HepG2 (cell line): Measurements from ENCODE around the gene DCTN4. TPM values are rescaled to one million over a fixed set of nuclear protein-coding genes. Genes with fewer than 3 reads are reported as not detected.

Source experiments
- ATAC-seq: fragments of 200-7000 bp; cut with Tn5 transposase; 3 replicates; pipeline ENCODE4 v1.9.1; 2020; ENCODE audit warnings: mild to moderate bottlenecking, moderate library complexity
- BruUV-seq: library from RNA; stranded (reverse); fragments of 400-500 nt; replicated peaks from 2 replicates; lab custom pipeline; 2021; lab: Mats Ljungman, UMichigan
- CTCF ChIA-PET: fragments of 300-600 bp; formaldehyde crosslinking; extraction: SDS; loops from one replicate; lab custom pipeline; 2021; ENCODE audit warnings: low total read pairs, inconsistent platforms, low intra/inter-chr PET ratio; lab: Yijun Ruan, JAX
- POLR2A ChIA-PET: fragments of 350-600 bp; sonication (Branson Sonifier 250); formaldehyde crosslinking; loops from one replicate; lab custom pipeline; 2020; ENCODE audit warnings: antibody characterized with exemption, inconsistent platforms; lab: Yijun Ruan, JAX
- DNase-seq: peaks from one replicate; pipeline ENCODE4 v3.0.0-alpha.2; 2015; ENCODE audit warnings: low spot score
- FAIRE-seq: peaks from 3 replicates; lab custom pipeline; 2011; peaks lifted over from hg19 to GRCh38; lab: Jason Lieb, UNC
- H2AFZ ChIP-seq: one replicate; pipeline ENCODE4 v1.6.1; 2011; ENCODE audit warnings: low read length, inconsistent platforms
- H3K27ac ChIP-seq: fragments of 300-600 bp; 3 replicates; pipeline ENCODE4 v1.8.0; 2011; ENCODE audit warnings: mixed run types, mild to moderate bottlenecking, mixed read lengths, low read length, inconsistent platforms; ENCODE audit not compliant: insufficient read depth; ENCODE audit errors: extremely low read length
- H3K27me3 ChIP-seq, 2 experiments: fragments of 200-600 bp in 1 of 2; 2 replicates in 1 of 2; 3 replicates in 1 of 2; pipeline versions ENCODE4 v1.6.0 to v1.8.0; 2011; ENCODE audit warnings: low read length in 2 of 2, mild to moderate bottlenecking in 2 of 2, moderate library complexity in 2 of 2, inconsistent platforms in 1 of 2; ENCODE audit not compliant: insufficient read depth in 2 of 2, control insufficient read depth in 1 of 2
- H3K36me3 ChIP-seq, 2 experiments: fragments of 200-600 bp in 1 of 2; replicated peaks in 1 of 2; 2 replicates in 1 of 2; 3 replicates in 1 of 2; pipeline versions ENCODE4 v1.5.1 to v1.8.0; 2011; ENCODE audit warnings: low read length in 2 of 2, inconsistent platforms in 1 of 2; ENCODE audit not compliant: insufficient read depth in 2 of 2, control insufficient read depth in 1 of 2
- H3K4me1 ChIP-seq: 2 replicates; pipeline ENCODE4 v1.5.1; 2012; ENCODE audit warnings: low read length, inconsistent platforms; ENCODE audit not compliant: insufficient read depth
- H3K4me2 ChIP-seq: 2 replicates; pipeline ENCODE4 v1.6.0; 2011; ENCODE audit warnings: low read depth, low read length, inconsistent platforms
- H3K4me3 ChIP-seq, 3 experiments: fragments of 200-600 bp in 1 of 3; sonication (generic), shearing (Covaris generic) in 1 of 3; replicated peaks in 1 of 3; 2 replicates each; pipeline ENCODE4 v1.5.1; 2011 to 2016; ENCODE audit warnings: low read length in 3 of 3, inconsistent platforms in 2 of 3, low read depth in 2 of 3, mild to moderate bottlenecking in 2 of 3, control low read depth in 1 of 3, mixed read lengths in 1 of 3; ENCODE audit not compliant: insufficient read depth in 1 of 3
- H3K79me2 ChIP-seq: one replicate; pipeline ENCODE4 v1.6.1; 2011; ENCODE audit warnings: low read length, inconsistent platforms; ENCODE audit not compliant: insufficient read depth
- H3K9ac ChIP-seq: 2 replicates; pipeline ENCODE4 v1.6.0; 2011; ENCODE audit warnings: mild to moderate bottlenecking, low read depth, low read length, inconsistent platforms; ENCODE audit not compliant: insufficient read depth
- H3K9me3 ChIP-seq: 2 replicates; pipeline ENCODE4 v1.5.1; 2012; ENCODE audit warnings: mild to moderate bottlenecking, low read length
- H4K20me1 ChIP-seq: 2 replicates; pipeline ENCODE4 v1.6.0; 2011; ENCODE audit warnings: inconsistent platforms, mild to moderate bottlenecking, low read length, moderate library complexity; ENCODE audit not compliant: insufficient read depth
- GLI4 ChIP-seq: sonication (generic); formaldehyde crosslinking; IDR thresholded peaks from 2 replicates; pipeline ENCODE4 v1.5.1; 2020; ENCODE audit warnings: missing genetic modification reagents, mild to moderate bottlenecking, moderate library complexity, borderline replicate concordance
- MYC ChIP-seq: sonication (generic); formaldehyde crosslinking; IDR thresholded peaks from 2 replicates; pipeline ENCODE4 v1.9.0; 2021; ENCODE audit warnings: missing genetic modification reagents, borderline replicate concordance
- NFRKB ChIP-seq: fragments of 450-650 bp; IDR thresholded peaks from 2 replicates; pipeline ENCODE4 v1.6.1; 2017
- STAG1 ChIP-seq: sonication (generic); formaldehyde crosslinking; IDR thresholded peaks from 2 replicates; pipeline ENCODE4 v1.4.0; 2020; ENCODE audit warnings: missing genetic modification reagents
- WGBS: methylation state at CpG from one replicate; pipeline ENCODE4 v1.1.6; 2017; ENCODE audit warnings: low lambda C conversion rate; 5-methylcytosine and 5-hydroxymethylcytosine counted together
- in situ Hi-C: cut with HindIII; loops from 2 replicates; pipeline ENCODE4 v1.10.0; 2017; ENCODE audit warnings: low pct_unique_long_range_greater_than_20kb; ENCODE audit not compliant: extremely low pct_ligation_motif_present
- intact Hi-C: fragments of 100-400 bp; cut with micrococcal nuclease; formaldehyde crosslinking; loops from one replicate; pipeline ENCODE4 v1.10.0; 2022; ENCODE audit not compliant: unreplicated experiment
- polyA plus RNA-seq, 8 experiments: library from polyadenylated mRNA; depleted of rRNA in 3 of 8; stranded (reverse) in 7 of 8; unstranded in 1 of 8; fragments of >200 nt; fragmentation: Illumina TruSeq in 4 of 8; extraction: Trizol in 4 of 8; gene quantifications; 2 replicates each; pipeline versions ENCODE4 v1.2.1 to v1.2.3, GENCODE V29; 2011 to 2016; ENCODE audit warnings: low read depth in 4 of 8, missing spikeins in 1 of 8, mixed read lengths in 1 of 8; ENCODE audit not compliant: insufficient read depth in 1 of 8
- total RNA-seq, 5 experiments: library from RNA; depleted of rRNA; stranded (reverse); fragments of >200 nt; fragmentation: Illumina TruSeq; extraction: Trizol; gene quantifications; 2 replicates each; pipeline ENCODE4 v1.2.3, GENCODE V29; 2016; ENCODE audit warnings: low read depth in 1 of 5
- TF ChIP-seq, protein P1 (sequence below): sonication (generic); formaldehyde crosslinking; IDR thresholded peaks from 2 replicates; pipeline ENCODE4 v1.5.0; 2020; ENCODE audit warnings: mild to moderate bottlenecking, missing genetic modification reagents, moderate library complexity

DCTN4 gene
- total and polyA plus RNA-seq, 2 of the 13 experiments (the other 11 are each of a cell fraction or from before 2014, with no cell fraction given), result 24.1 to 26.9 TPM

DNA sequence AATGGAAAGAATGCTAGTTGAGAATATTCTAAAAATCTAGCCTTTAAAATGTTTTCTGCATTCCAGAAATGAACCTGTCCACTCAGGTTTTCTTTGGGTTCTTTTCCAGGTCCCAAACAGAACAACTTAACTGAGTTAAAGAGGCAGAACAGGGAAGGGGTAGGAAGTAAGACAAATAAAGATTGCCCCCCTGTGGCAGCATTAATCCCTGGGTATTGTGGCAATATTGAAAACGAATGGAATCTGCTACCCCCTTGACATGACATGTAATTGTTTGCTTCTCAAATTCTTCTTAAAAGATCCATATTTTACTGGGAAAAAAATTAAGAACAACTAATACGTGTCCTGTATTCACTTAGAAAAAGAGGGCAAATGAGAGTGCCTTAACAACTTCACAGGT, 48.7 kb downstream of the DCTN4 start:
- H3K4me2 ChIP-seq, result no peak overlapping the region
- CTCF ChIA-PET, result interaction anchor here (0.7 to 2.1 kb wide), 2 partner anchors 147 to 149 kb away, joined by 3 to 11 read pairs; no protein-coding TSS in a partner anchor
- no peak overlapping the region for H3K4me3 ChIP-seq
- H4K20me1 ChIP-seq, result no peaks in the 10 kb centered on the region
- TF ChIP-seq, protein P1, sequence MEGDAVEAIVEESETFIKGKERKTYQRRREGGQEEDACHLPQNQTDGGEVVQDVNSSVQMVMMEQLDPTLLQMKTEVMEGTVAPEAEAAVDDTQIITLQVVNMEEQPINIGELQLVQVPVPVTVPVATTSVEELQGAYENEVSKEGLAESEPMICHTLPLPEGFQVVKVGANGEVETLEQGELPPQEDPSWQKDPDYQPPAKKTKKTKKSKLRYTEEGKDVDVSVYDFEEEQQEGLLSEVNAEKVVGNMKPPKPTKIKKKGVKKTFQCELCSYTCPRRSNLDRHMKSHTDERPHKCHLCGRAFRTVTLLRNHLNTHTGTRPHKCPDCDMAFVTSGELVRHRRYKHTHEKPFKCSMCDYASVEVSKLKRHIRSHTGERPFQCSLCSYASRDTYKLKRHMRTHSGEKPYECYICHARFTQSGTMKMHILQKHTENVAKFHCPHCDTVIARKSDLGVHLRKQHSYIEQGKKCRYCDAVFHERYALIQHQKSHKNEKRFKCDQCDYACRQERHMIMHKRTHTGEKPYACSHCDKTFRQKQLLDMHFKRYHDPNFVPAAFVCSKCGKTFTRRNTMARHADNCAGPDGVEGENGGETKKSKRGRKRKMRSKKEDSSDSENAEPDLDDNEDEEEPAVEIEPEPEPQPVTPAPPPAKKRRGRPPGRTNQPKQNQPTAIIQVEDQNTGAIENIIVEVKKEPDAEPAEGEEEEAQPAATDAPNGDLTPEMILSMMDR (CRISPR knock-in tag), result peak; percentile 49
- TF ChIP-seq NFRKB, result no peak
- peak; percentile 55 for TF ChIP-seq STAG1 (CRISPR knock-in tag)
- H3K4me1 ChIP-seq, result no peaks in the 10 kb centered on the region
- peaks cover 7 to 41% of the 10 kb centered on the region in 2 experiments for H3K36me3 ChIP-seq
- DNase-seq, result no peak
- BruUV-seq, result no TSS peak
- H3K79me2 ChIP-seq, result no peaks in the 10 kb centered on the region
- ATAC-seq, result peak; percentile 49; the same call in 2 of the 3 replicates
- WGBS, result 78% methylated on average over 2 of the region's 2 CpGs
- in situ Hi-C loops (no loop called here), intact Hi-C loops (loop anchor here (2.0 kb wide), 1 partner anchor 149 kb away; no protein-coding TSS in a partner anchor)
- H3K27me3 ChIP-seq, result no peaks in the 10 kb centered on the region
- no peak overlapping the region for H2AFZ ChIP-seq
- no peak overlapping the region for H3K9ac ChIP-seq
- POLR2A ChIA-PET, result no interaction called here
- H3K27ac ChIP-seq, result no peak overlapping the region
- H3K9me3 ChIP-seq, result no peaks in the 10 kb centered on the region
- FAIRE-seq, result no peak

- H3K9ac ChIP-seq, result no peak overlapping the region
- FAIRE-seq, result no peak
- POLR2A ChIA-PET, result no interaction called here
These were observed 51.9 kb downstream of the DCTN4 start for GRCh38 chr5:150706776-150707390.

More at GRCh38 chr5:150706776-150707390, 51.9 kb downstream of the DCTN4 start:
- no peaks in the 10 kb centered on the region for H3K9me3 ChIP-seq
- CTCF ChIA-PET, result no interaction called here
- 0 out of 2 replicates have a peak, but pooled peaks cover 3% of the 10 kb centered on the region for H3K4me1 ChIP-seq
- in situ Hi-C loops (no loop called here), intact Hi-C loops (no loop called here)
- no peak overlapping the region for H3K4me3 ChIP-seq
- BruUV-seq, result no TSS peak
- TF ChIP-seq GLI4 (CRISPR knock-in tag) (no peak), MYC (no peak)
- 75% methylated on average over 4 of the region's 4 CpGs for WGBS
- no peak overlapping the region for H3K4me2 ChIP-seq
- H3K36me3 ChIP-seq, result peaks cover 6 to 27% of the 10 kb centered on the region in 2 experiments
- ATAC-seq (no peak), DNase-seq (no peak)
- H3K27me3 ChIP-seq, result no peaks in the 10 kb centered on the region
- no peaks in the 10 kb centered on the region for H4K20me1 ChIP-seq
- no peaks in the 10 kb centered on the region for H3K79me2 ChIP-seq
- H3K27ac ChIP-seq, result no peak overlapping the region
- no peak overlapping the region for H2AFZ ChIP-seq
